OCI-LY1 (cell line): Measurements from ENCODE around the gene COPS2.

Source experiments
- CTCF ChIP-seq: fragments of 200-600 bp; sonication (generic), shearing (Covaris generic); IDR thresholded peaks from 2 replicates; pipeline ENCODE4 v1.5.1; 2017; ENCODE audit warnings: mild to moderate bottlenecking, antibody characterized with exemption, low read length, moderate library complexity, mixed read lengths
- EZH2 ChIP-seq: fragments of 200-600 bp; sonication (generic), shearing (Covaris generic); IDR thresholded peaks from 2 replicates; pipeline ENCODE4 v1.8.0; 2017; ENCODE audit warnings: borderline replicate concordance, mixed run types, mild to moderate bottlenecking, antibody characterized with exemption, low read length, moderate library complexity, mixed read lengths

- no peak for TF ChIP-seq CTCF
- no peak for TF ChIP-seq EZH2
Measured at GRCh38 chr15:49151831-49152230, 3.6 kb downstream of the COPS2 start.
